IPS-18c (cell line): ENCODE data around the gene DST.

Experiments used
- H3K4me3 ChIP-seq: 2 replicates; pipeline ENCODE4 v1.7.0; 2013; ENCODE audit warnings: low read depth, mild to moderate bottlenecking, low read length, moderate library complexity; ENCODE audit not compliant: insufficient read depth
- H3K9me3 ChIP-seq: one replicate; pipeline ENCODE4 v1.6.1; 2013; ENCODE audit warnings: mild to moderate bottlenecking, low read length, moderate library complexity; ENCODE audit not compliant: control insufficient read depth, insufficient read depth

DST gene

DNA sequence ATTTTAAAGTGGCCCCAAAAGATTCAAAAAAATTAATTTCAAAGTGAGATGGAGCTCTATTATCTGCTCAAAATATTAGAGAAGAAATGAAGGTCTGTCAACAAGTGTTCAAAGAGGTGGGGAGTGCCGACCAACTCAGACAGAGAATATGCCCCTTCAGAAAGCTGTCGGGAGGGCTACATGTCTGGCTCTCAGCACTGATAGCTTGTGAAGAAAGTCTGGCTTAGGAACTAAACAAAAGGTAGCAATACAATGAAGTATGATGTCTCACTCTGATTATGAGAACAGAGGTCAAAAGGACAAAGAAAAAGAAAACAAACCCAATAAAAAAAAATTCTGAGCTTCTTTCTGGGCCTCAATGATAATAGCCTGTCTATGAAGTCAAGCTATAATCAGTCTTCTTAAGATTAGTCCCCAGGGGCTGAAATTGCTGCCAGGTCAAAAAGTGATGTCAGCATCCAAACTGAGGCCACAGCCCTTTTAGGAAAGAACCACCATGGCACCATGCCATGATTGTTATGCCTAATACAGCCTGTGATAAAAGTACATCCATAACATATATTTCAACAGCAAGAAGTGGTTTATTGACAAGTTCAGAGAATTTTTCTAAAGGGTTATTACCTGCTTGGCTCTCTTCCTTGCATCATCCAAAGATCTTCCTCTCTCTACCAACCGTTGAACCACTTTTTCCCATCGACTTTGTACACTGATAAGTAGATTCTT, 150.9 kb downstream of the DST start:
- Histone ChIP-seq H3K4me3 (no peak overlapping the region), H3K9me3 (no peaks in the 10 kb centered on the region)

- H3K4me3 ChIP-seq: no peak overlapping the region
- H3K9me3 ChIP-seq: no peaks in the 10 kb centered on the region
Observed at GRCh38 chr6:56490993-56491392, 151.7 kb downstream of the DST start.

GRCh38 chr6:56489559-56489958, 153.1 kb downstream of the DST start:
- no peak overlapping the region for H3K4me3 ChIP-seq
- no peaks in the 10 kb centered on the region for H3K9me3 ChIP-seq

GRCh38 chr6:56488281-56488680, 154.4 kb downstream of the DST start:
- no peak overlapping the region for H3K4me3 ChIP-seq

DNA sequence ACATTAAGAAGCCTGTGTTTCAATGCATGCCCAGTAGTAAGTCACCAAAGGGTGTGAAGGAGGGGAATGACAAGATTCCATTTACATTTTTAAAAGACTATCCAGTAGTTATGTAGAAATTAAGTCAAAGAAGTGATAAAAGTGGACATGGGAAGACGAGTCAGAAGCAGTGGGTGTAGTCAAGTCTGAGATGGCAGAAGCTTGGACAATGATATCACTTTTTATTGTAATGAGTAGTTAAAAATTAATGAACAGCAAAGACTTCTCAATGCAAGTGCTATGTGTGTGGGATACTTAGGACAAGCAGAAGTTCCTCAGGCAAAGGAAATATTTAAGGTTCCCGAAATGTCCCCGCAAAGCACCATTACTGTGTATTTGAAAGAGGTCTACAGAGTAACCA, 156.0 kb downstream of the DST start:
- H3K9me3 ChIP-seq: no peaks in the 10 kb centered on the region

More at GRCh38 chr6:56488281-56488680, 154.4 kb downstream of the DST start:
- H3K9me3 ChIP-seq: no peaks in the 10 kb centered on the region

DNA sequence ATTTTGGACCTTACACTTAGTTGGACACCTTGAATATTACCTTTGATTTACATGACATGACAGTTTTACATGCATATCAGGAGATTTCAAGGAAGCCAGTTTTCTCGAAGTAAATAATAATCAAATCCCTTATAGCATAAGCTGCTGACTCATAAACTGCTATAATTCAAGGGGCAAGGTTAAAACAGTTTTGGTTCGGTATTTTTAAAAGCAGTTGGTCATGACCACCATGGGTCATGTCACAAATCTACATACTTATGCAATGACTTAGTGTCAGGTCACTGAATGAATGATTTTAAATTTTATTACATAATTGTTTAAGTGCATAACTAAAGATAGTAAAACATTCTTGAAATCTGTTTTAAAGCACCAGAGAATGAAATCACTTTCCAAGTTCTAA, 158.0 kb downstream of the DST start:
- Histone ChIP-seq H3K9me3 (no peaks in the 10 kb centered on the region), H3K4me3 (no peak overlapping the region)

More for the DNA sequence above, 156.0 kb downstream of the DST start:
- H3K4me3 ChIP-seq: no peak overlapping the region

DNA sequence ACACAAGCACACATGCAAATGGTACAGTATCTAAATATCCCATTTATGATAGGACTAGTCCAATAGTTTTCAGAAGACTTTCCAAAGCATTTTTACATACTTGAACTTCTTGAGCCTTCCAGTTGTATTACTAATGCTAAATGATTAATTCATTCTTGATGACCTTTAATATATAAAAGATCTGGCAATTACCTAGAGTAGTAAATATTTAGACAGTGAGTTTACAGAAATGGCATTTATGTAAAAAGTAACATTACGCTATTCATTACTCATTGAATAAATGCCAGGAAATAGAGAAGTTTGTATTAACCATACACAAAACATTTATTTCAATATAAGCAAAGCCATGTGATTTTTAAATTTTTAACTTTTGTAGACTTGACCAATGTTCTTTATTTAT, 158.8 kb downstream of the DST start:
- no peak overlapping the region for H3K4me3 ChIP-seq
- H3K9me3 ChIP-seq: no peaks in the 10 kb centered on the region

DNA sequence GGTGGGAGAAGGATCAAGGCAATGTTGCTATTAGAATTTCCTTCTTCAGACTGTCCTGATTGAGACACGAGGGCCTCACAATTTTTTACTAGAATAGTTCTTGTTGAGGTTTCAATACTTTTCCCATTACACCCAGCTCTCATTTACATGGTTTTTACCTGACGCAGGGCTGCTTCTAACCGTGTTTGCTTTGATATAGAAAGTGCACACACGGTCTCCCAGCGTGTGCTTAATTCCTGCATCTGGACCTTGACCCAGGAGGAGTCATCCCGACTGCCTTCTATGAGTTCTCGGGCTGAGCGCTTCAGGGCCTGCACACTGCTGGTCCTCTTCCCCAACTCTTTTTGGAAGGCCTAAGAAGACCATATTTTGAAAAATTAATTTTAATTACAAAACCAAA, 160.2 kb downstream of the DST start:
- no peak overlapping the region for H3K4me3 ChIP-seq
- H3K9me3 ChIP-seq: no peaks in the 10 kb centered on the region

DNA sequence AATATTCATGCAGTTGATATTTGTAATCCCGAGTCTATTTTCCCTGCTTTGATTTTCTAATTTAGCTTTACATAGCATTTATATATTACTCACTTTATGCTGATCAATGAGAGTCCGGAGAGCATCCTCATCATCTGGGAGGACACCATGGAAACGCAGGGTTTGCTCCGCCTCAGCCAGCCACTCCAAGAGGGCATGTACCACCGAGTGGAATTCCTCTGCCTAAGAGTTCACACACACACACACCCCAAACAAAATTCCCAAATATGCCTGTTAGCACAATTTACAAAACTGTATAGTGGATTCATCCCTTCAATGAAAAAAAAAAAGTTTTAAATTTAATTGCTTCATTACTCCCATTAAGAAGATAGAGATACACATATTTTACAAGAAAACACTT, 160.7 kb downstream of the DST start:
- H3K9me3 ChIP-seq: no peaks in the 10 kb centered on the region
- no peak overlapping the region for H3K4me3 ChIP-seq

DNA sequence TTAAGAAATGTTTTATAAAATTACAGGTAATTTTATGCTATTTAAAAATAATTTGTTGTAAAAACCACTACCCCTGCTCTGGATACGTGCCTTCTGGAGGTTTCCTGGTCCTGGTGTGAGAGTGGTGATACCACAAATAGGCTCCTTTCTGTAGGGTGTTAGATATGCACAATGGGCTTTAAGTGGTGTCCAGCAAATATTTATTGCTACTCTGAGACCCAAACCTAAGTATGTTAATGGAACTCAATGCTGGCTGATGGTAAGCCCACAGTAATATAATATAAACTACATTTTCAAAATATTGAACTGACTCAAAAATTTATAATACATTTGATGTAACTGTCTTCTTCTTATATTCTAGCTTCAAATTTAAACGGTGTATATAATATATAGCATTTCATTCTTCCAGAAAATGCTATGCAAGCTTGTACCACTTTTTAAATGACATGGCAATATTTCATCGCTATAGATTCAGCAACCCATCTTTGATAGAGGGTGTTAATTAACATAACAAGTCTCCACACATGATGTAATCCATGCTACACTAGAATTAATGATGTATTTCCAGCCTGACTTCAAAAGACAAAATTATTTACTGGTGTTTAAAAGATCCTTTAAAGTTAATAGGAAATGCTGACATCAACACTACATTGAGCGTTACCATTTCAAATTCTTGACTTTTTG, 161.9 kb downstream of the DST start:
- Histone ChIP-seq H3K9me3 (peaks cover 2% of the 10 kb centered on the region), H3K4me3 (no peak overlapping the region)

DNA sequence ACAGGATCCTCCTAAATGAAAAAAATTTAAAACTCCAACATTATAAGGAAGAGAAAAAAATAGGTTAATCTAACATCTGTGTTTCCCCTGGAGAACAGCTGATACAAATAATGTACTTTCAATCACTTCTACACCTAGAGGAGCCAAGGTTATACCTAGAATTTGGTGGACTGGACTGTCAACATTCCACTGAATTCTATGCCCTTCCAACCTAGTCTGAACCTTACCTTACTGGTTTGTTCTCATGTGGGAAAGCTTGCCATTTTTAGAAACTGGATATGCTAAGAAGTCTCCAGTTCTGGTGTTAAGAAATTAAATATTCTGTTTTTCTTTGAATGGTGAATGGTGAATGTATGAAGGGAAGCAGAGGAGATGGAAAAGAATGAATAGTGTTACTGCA, 162.4 kb downstream of the DST start:
- Histone ChIP-seq H3K9me3 (peaks cover 2% of the 10 kb centered on the region), H3K4me3 (no peak overlapping the region)

- no peak overlapping the region for H3K4me3 ChIP-seq
Observed at GRCh38 chr6:56479381-56479780, 163.3 kb downstream of the DST start.

GRCh38 chr6:56478202-56478601, 164.5 kb downstream of the DST start:
- H3K4me3 ChIP-seq: no peak overlapping the region
- H3K9me3 ChIP-seq: peaks cover 2% of the 10 kb centered on the region

More at GRCh38 chr6:56479381-56479780, 163.3 kb downstream of the DST start:
- H3K9me3 ChIP-seq: peaks cover 2% of the 10 kb centered on the region

DNA sequence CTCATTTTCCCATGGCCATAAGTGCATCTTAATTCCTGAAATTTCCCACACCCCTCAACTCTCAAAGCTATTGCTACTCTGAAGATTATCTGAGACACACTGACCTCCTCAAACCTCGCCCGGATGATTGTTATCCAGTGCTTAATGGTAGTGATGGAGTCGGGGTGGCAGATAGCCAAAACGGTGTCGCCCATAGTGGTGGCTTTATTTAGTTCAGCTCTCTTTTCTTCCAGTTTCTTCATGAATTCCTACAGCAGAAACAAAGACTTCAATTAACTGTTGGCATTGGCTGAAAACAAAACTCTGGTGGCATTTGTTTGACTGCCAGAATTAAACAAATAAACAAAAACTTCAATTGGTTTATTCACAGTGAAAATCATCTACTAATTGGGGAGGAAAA, 165.4 kb downstream of the DST start:
- Histone ChIP-seq H3K9me3 (peaks cover 2% of the 10 kb centered on the region), H3K4me3 (no peak overlapping the region)

- no peak overlapping the region for H3K4me3 ChIP-seq
- peaks cover 2% of the 10 kb centered on the region for H3K9me3 ChIP-seq
Observed at GRCh38 chr6:56475736-56476457, 166.8 kb downstream of the DST start.

- no peak overlapping the region for H3K4me3 ChIP-seq
- peaks cover 2% of the 10 kb centered on the region for H3K9me3 ChIP-seq
Observed at GRCh38 chr6:56474532-56474931, 168.2 kb downstream of the DST start.

DNA sequence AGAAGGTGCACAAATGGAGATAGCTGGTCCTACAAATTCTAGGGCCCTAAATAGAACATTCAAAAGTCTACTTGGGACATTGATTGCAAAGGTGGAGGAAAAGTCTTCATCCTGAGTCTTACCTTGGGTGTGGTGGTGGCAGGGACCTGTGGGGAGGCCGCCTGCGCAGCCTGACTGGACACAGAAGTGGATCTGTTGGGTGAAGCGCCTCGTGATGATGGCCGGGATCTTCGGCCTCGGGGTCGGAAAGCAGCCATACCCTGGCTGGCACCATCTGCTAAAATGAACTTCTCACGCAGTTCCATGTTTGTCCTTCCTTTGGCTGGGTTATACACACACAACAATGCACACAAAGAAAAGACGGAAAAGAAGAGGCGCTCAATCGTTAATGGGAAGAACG, 179.2 kb downstream of the DST start:
- Histone ChIP-seq H3K9me3 (no peaks in the 10 kb centered on the region), H3K4me3 (no peak overlapping the region)
